SKM-1 treated with dmso at 0.1 percent for 144 hours (cell line): ENCODE results near the gene FPR1.

Source experiments
- DNase-seq: peaks from one replicate; lab custom pipeline; 2025; ENCODE audit not compliant: unreplicated experiment; lab: John Stamatoyannopoulos, UW

Gene FPR1

DNA sequence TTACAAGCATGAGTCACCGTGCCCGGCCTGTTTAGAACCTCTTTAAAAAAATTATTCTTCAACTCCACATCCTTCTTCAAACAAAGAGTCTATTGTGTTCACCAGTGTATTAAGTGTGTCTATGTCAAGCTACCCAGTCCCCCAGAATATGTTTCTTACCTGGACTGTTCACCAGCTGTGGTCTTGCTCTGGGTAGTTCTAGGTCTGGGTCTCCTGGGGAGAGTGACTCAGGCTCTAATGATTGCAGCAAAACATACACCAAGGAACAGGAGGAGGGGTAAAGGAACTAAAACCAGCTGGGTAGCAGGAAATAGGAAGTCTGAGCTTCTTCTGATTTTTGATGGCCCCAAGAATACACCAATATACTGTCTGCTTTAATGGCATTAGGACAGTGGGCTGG lies at the start of gene FPR1:
FPR1 (minus strand) TSS at position 224 of the 400 bp plus-strand sequence. CDS start 4,884 bp downstream, outside the sequence.
- DNase-seq, result peak; percentile 70

DNA sequence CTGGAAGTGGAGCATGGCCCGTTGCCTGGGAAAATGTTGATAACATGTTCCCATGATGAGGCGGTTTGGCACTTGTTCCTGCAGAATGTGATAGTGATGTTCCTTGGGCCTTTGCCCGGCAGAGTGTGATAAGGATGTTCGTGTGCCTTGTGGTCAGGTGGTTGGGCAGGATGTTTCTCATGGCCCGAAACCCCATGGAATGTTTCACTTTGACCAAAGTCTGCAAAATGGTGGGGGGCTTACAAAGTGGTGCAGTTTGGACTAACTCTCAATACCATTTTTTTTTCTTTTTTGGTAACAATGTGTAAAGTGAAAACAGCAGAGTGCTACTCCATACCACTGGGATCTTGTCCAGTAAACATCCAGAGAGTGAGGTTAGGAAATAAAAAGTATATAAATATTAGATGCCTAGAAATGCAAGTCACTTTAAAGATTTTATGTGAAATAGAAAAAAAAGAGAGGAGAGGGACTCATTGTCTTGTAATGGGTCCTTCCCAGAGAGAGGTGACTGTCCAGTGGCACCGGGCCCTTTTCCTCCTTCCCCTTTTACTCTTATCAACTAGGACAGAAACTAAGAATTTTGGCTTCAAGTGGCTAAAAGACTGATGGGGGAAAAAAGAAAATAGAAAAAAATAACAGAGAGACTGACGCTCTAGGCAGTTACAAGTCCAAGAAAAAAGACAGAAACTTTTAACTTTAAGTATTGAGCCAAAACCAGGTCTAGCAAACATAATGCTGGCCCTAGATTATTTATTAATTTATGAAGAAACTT lies 49.0 kb upstream of the FPR1 start:
- no peak for DNase-seq

- no peak for DNase-seq
Measured at GRCh38 chr19:51799774-51800472, 48.2 kb upstream of the FPR1 start.

- DNase-seq, result no peak
Measured at GRCh38 chr19:51799034-51799773, 47.5 kb upstream of the FPR1 start.

DNA sequence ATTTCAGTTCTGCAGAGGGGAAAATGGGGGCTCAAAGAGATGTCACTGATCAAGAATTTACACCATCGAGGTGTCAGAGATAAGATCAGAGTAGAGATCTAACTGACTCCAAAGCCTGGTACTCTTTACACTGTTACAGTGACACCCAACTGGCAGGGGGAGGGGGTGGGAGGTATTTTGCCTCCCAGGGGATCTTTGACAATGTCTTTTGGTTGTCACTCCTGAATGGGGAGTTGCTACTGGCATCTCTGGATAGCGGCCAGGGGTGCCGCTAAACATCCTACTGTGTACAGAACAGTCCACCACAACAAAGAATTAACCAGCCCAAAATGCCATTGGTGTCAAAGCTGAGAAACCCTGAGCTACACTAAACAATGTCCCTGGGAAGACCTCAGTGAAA lies 46.4 kb upstream of the FPR1 start:
- no peak for DNase-seq

DNA sequence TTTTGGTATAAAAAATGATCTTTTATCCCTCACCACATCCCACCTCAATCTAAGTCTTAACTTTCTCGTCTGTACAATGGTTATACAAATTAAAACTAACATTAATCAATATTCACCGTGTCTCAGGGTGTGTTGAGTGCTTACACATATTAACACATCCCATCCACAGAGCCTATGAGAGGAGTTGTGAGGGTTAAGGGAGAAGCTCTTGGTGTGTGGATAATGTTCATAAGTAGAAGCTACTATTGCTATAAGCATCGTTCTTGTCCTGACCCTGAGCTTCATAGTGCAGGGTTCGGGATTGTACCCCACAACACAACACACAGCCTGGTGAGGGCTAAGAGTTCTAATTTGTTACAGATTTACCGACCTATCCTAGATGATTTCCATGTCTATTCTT lies 45.8 kb upstream of the FPR1 start:
- DNase-seq, result no peak

DNA sequence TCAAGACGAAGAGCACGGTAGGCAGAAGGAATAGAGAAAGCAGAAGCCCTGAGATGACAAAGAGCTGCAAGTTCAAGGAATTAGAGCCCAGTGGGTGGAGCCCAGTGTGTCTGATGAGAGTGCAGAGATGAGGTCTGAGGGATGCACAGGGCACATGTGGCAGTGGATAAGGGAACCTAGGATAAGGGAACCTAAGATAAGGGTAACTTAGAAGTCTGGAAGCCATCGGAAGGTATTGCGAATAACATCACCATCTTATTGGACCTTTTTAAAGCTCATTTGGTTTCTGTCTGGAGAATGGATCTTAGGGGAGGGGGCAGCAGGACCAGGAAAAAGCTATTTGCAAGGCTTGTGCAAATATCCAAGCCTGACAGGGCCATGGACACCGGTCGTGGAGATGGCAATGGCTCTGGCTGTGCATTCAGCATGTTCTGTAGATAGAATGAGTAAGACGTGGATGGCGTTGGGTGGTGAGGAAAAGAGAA lies 44.6 kb upstream of the FPR1 start:
- DNase-seq, result no peak

- no peak for DNase-seq
Measured at GRCh38 chr19:51794885-51795490, 43.3 kb upstream of the FPR1 start, which contains the start of gene FPR3. Gene FPR3, plus strand, starts transcription at chr19:51795157. Its CDS starts 28,592 bp downstream, at chr19:51823749.

DNA sequence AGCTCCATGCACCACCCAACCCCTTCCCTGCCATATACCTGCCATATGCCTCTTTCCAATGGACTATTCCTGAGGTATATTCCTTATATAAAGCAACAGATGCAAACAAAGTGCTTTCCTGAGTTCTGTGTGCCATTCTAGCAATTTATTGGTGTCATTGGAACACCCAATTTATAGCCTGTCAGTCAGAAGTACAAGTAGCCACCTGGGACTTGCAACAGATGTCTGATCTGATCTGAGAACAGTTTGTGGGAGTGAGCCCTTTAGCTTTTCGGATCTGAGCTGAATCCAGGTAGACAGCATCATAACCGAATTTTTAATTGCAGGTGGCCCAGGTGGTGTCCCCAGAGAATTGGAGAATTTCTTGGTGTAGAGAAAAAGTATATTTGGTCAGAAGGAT lies 42.3 kb upstream of the FPR1 start:
- DNase-seq, result no peak

DNA sequence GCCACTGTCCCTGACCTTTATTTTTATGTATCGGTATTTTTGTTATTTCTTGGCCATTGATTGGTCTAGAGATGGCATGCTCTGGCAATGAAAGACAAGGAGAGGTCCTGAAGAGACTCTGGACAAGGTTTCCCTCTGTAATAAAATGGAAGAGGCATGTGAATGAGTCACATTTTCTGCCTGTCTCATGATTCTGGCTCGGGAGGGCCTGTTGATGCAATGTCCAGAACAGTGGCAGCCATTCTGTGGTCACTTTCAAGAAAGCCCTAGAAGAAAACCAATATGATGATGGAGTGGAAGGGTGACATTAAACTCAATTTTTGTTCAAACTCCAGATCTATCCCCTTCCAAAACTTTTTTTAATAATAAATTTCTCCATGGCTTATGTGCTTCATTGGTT lies 41.3 kb upstream of the FPR1 start:
- DNase-seq, result no peak

GRCh38 chr19:51789061-51789795 lies 37.5 kb upstream of the FPR1 start:
- no peak for DNase-seq

DNA sequence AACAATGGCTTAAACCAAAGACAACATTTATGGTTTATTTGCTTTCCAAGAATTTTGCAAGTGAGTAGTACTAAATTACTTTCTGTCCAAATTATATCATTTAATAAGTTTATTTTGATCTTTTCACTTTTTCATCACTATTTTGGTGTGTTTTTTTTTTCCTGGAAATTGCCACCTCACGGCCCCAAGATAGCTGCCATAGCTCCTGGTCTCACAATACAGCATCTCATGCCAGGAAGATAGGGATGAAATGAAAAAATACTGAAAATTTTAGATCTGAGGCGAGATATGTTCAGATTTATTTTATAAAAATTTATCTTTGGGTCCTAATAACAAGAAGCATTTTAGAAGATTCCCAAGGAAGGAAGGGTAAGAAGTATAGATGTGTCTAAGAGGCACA lies 36.4 kb upstream of the FPR1 start:
- DNase-seq, result no peak

- no peak for DNase-seq
Measured at GRCh38 chr19:51786646-51787494, 35.2 kb upstream of the FPR1 start.

DNA sequence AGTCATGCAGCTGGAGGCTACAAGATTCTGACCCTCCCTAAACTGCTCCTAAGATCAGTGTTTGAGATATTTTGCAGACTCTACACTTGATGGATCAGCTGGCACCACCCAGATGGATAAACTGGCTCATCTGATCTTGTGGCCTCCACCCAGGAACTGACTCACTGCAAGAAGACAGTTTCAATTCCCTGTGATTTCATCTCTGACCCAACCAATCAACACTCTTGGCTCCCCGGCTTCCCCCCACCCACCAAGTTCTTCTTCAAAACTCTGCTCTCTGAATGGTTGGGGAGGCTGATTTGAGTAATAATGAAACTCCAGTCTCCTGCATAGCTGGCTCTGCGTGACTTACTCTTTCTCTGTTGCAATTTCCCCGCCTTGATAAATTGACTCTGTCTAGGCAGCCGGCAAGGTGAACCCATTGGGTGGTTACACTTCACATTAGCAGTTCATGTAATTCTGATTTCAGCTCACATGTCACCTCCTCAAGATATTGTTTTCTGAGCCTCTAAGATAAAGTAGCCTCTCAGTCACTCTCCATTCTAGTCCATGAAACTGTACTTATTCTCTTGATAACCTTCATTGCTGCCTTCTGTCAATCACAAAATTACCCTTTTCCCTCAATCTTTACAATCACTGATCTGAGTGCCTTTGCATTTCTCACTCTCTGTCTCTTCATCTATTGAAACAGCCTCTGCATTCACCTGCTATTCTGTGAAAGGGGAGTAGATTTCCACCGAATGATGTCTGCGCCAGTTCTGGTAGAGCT lies 33.4 kb upstream of the FPR1 start:
- peak; percentile 67 for DNase-seq

GRCh38 chr19:51784109-51784785 lies 32.6 kb upstream of the FPR1 start:
- DNase-seq, result no peak

- peak; percentile 81 for DNase-seq
Measured at GRCh38 chr19:51783372-51783771, 31.7 kb upstream of the FPR1 start.

GRCh38 chr19:51781999-51782398 lies 30.3 kb upstream of the FPR1 start:
- no peak for DNase-seq

DNA sequence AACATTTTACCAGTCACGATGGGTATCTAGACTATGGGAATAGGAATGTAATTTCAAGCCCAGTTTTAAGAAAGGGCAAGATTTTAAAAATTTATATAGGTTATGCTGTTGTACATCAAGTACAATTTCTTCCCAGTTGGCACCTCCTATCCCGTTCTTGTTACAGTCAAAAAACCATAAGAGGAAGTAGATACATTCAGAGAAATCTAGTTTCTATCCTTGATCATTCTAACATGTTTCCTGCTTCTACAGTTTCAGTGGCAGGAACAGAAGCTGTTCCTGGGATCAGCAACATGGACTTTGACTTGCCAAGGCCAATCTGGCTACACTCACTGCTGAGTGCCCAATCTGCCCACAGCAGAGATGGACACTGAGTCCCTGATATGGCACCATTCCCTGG lies 28.6 kb upstream of the FPR1 start:
- DNase-seq, result no peak
